GM11168 (cell line): Measurements from ENCODE around the gene PTPA.

Source experiments
- in situ Hi-C: fragments of 300-500 bp; cut with MboI; formaldehyde crosslinking; loops from one replicate; pipeline ENCODE4 v1.12.0; 2022; ENCODE audit warnings: low sequenced_read_pairs; ENCODE audit not compliant: unreplicated experiment

PTPA gene

DNA sequence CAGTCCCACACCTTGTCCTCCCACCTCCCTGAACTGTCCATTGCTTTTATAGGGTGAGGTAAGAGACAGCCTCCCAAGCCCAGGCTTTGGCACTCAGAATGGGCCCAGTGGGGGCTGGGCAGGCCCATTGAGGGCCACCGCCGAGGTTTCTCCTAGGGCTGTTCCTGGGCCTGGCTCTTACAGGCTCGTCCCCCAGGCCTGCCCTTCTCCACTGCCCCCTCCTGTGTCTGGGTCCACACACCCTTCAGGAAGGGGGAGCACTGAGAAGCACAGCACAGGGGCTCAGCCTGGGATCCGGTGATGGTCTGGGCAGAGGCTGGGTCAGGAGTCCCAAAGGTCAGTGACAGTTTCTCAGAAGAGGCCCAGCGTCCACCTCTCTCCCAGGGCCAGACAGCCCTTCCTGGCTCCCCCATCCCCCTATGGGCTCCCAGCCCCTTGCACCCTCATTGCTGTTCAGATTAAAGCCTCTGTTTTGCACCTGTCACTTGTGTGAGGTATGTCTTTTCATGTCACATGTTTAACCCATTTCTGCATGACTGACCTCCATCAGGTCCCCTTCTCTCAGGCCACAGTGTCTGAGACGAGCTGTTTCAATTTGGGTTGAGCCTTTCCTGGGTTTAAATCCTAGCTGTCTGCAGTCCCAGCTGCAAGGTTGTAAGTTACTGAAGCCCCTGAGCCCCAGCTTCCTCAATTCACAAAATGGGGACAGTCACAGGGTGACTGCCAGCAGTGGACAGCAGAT is 37.4 kb downstream of the PTPA start:
- in situ Hi-C loops, result no loop called here

DNA sequence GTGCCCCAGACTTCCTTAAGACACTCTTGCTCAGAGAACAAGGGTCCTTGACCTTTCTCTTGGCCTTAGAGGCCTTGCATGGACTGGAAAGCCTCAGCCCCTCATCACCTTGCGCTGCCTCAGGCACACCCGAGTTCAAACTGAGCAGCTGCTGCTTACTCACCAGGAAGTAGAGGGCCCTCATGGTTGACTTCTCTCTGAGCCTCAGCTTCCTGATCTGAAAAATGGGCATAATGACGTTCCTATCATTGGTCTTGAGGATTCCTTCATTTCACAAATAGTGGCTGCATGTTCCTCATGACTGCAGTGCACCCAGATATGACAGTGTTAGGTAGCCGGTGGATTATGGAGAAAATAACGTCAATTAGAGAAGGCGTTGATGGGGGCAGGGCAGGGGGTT is 38.2 kb downstream of the PTPA start:
- in situ Hi-C loops, result no loop called here

- in situ Hi-C loops, result no loop called here
Observed at GRCh38 chr9:129150122-129150521, 38.9 kb downstream of the PTPA start.

DNA sequence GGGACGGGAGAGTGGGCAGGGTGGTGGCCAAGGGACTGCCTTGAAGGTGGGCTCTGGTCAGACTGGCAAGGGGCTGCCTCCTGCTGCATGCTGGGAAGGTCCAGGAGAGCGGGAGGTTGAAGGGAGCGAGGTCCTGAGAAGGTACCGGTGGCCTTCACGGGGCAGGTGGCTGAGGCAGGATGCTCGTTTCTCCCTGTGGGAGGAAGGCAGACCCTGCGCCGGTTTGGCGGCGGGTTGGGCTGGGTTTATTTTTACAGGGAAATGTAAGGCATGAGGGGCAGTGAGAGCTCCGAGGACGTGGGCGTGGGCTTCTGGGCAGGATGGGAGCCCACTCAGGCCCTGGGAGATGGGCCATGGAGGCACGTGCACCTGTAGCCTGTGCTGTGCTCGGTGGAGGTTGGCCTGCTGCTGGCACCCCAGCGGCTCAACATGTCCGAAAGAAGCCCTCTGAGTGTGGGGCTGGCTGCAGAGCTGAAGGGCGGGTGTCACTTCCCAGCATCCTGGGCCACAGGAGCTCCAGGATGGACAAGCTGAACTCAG is 39.5 kb downstream of the PTPA start:
- in situ Hi-C loops, result no loop called here

GRCh38 chr9:129151469-129151868 is 40.3 kb downstream of the PTPA start:
- in situ Hi-C loops, result no loop called here

- in situ Hi-C loops, result no loop called here
Observed at GRCh38 chr9:129154866-129155477, 43.8 kb downstream of the PTPA start.

GRCh38 chr9:129156163-129156562 is 44.9 kb downstream of the PTPA start:
- in situ Hi-C loops, result no loop called here

DNA sequence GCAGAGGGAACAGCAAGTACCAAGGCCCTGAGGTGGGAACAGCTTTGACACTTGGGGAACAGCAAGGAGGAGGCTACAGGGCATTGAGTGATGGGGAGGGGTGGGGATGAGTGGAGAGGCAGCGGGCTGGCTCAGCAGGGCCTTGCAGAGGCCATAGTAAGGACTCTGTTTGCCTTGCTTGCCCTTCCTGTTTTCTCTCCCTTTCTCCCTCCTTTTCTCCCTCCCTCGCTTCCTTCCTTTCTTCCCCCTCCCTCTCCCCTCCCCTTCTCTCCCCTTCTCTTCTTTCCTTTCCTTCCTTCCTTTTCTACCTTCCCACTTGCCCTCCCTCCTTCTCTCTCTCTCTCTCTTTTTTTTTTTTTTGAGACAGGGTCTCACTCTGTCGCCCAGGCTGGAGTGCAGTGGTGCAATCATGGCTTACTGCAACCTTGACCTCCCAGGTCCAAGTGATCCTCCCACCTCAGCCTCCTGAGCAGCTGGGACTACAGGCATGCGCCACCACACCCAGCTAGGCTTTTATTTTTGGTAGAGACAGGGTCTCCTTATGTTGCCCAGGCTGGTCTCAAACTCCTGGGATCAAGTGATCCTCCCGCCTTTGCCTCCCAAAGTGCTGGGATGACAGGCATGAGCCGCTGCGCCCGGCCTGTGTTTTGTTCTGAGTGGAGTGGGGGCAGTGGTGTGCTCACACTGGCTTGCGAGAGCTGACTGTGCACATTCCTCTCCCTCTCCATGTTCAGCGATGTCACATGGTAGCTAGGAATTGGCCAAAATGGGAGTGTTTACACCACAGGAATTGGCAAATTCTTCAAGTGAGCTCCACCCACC is 49.7 kb downstream of the PTPA start:
- in situ Hi-C loops, result loop anchor here (5.0 to 10.0 kb wide), 2 partner anchors 301 to 454 kb away; no protein-coding TSS in a partner anchor

DNA sequence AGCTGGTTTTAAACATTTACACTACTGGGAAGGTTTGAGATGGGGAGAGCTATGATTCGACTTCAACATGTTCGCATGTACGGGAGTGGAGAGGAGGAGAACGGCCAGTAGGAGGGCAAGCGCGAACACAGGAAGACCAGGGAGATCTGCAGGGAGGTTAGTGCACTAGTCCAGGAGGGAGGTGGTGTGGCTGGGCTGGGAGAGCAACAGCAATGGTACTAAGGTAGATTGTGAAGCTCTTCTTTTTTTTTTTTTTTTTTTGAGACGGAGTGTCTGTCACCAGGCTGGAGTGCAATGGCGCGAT is 50.3 kb downstream of the PTPA start:
- in situ Hi-C loops, result loop anchor here (5.0 to 10.0 kb wide), 2 partner anchors 301 to 453 kb away; no protein-coding TSS in a partner anchor

- in situ Hi-C loops, result loop anchor here (5.0 to 10.0 kb wide), 2 partner anchors 300 to 452 kb away; no protein-coding TSS in a partner anchor
Observed at GRCh38 chr9:129162497-129163197, 51.4 kb downstream of the PTPA start.

GRCh38 chr9:129163198-129163670 is 52.0 kb downstream of the PTPA start:
- in situ Hi-C loops, result loop anchor here (5.0 to 10.0 kb wide), 2 partner anchors 299 to 452 kb away; no protein-coding TSS in a partner anchor

DNA sequence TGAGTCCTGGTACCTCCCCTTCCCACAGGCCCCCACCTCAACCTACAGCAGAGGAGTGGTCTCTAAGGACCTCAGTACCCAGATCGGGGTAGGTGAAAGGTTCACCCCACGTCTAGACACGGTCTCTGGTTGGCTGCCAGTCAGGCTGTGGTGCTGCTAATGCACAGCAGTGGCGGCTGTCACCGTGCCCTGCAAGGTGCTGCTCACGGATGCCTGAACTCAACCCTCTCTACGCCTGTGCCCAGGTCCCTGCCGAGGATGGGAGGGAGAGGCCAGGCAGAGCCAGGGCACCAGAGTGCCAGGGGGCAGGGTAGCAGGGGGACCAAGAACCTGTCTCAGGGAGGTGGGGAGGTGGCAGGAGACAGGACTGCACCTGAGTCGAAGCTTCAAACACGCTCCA is 52.5 kb downstream of the PTPA start:
- in situ Hi-C loops, result loop anchor here (5.0 to 10.0 kb wide), 2 partner anchors 299 to 451 kb away; no protein-coding TSS in a partner anchor

DNA sequence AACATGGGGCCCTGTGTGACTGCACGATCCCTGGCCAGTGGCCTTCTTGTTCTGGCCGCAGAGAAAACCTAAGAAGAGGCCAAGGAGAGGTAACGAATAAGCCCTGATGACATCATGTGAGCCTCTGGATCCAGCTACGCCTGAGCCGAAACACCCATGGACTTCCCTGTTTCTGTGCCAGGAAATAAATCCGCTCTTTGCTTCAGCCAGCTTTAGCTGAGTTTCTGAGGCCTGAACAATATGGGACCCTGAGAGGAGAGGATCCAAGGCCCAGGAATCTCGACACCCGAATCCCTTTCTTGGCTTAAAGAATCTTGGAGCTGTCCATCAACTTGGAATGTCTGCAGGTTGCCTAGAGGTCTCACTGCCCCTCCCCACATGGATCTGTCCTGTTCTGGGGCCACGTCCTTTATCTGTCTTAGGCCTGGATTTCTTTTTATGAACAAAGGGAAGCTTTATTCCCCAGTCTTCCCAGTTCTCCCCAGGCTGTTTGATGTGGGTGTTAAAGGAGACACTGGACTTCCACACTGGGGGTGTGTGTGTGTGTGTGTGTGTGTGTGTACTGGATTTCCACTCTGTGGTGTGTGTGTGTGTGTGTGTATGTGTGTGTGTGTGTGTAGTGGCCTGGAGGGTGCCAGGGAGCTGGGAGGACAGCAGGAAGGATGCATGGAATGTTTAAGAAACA is 53.2 kb downstream of the PTPA start:
- in situ Hi-C loops, result loop anchor here (5.0 to 10.0 kb wide), 2 partner anchors 298 to 450 kb away; no protein-coding TSS in a partner anchor

- in situ Hi-C loops, result loop anchor here (10.0 kb wide), 1 partner anchor 450 kb away; no protein-coding TSS in a partner anchor
Observed at GRCh38 chr9:129165198-129165597, 54.0 kb downstream of the PTPA start.

- in situ Hi-C loops, result loop anchor here (10.0 kb wide), 1 partner anchor 448 kb away; no protein-coding TSS in a partner anchor
Observed at GRCh38 chr9:129166623-129167557, 55.7 kb downstream of the PTPA start.

DNA sequence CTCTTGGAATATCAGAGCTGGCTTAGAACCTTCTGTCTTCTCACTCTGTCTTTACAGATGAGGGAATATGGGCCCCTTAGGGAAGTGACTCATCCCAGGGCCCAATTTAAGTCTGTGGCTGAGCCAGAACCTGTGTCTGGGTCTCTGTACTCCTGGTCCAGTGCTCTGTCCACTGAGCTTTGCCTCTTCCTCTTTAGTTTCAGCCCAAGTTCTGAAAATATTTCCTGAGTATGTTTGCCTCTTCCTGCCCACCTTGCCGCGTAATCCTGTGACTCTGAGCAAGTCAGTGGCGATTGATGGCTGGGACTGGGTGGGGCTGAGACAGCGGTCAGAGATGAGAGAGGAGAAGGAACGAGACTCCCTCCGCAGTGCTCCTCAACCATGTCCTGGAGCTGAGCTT is 59.0 kb downstream of the PTPA start:
- in situ Hi-C loops, result loop anchor here (10.0 kb wide), 1 partner anchor 425 kb away; no protein-coding TSS in a partner anchor

- in situ Hi-C loops, result loop anchor here (10.0 kb wide), 1 partner anchor 423 kb away; no protein-coding TSS in a partner anchor
Observed at GRCh38 chr9:129171993-129172751, 61.0 kb downstream of the PTPA start.
